ENCODE results near the gene CPD. TPM values are rescaled to one million over a fixed set of nuclear protein-coding genes. Genes with fewer than 3 reads are reported as not detected.

The CPD gene
- polyA plus RNA-seq, 2 of the 4 experiments (the other 2 are of a cell fraction): 22.4 to 83.3 TPM

GRCh38 chr17:30472238-30472890 lies 93.6 kb downstream of the CPD start:
- Histone ChIP-seq H3K4me3 (no peak overlapping the region), H3K9me3 (no peaks in the 10 kb centered on the region), H3K4me2 (no peak overlapping the region), H3K27ac (no peak overlapping the region), H3K4me1 (peaks cover 8% of the 10 kb centered on the region; the same call in 2 of the 3 replicates)
- no peak for DNase-seq (ENCODE audit: low read depth in 1 of 2, low spot score in 1 of 2)
- TF ChIP-seq SREBF2 (IDR thresholded peaks at IDR 0.05) (no peak), GATA3 (IDR thresholded peaks at IDR 0.05; ENCODE audit: borderline replicate concordance) (no peak), MAFK (IDR thresholded peaks at IDR 0.05; ENCODE audit: partially characterized antibody) (peak; percentile 67), CTCF (IDR thresholded peaks at IDR 0.05) (no peak)
- CTCF ChIA-PET: interaction anchor here (1.5 kb wide), 1 partner anchor 11 kb away, joined by 3 read pairs; no protein-coding TSS in a partner anchor
- 67% methylated on average over 10 of the region's 10 CpGs for WGBS (ENCODE audit: missing lambda C conversion rate)
- POLR2A ChIA-PET: no interaction called here
- ATAC-seq: no peak
- no peak for FAIRE-seq

GRCh38 chr17:30475206-30475605 lies 96.5 kb downstream of the CPD start:
- no peak overlapping the region for H3K4me3 ChIP-seq
- TF ChIP-seq, protein P1, sequence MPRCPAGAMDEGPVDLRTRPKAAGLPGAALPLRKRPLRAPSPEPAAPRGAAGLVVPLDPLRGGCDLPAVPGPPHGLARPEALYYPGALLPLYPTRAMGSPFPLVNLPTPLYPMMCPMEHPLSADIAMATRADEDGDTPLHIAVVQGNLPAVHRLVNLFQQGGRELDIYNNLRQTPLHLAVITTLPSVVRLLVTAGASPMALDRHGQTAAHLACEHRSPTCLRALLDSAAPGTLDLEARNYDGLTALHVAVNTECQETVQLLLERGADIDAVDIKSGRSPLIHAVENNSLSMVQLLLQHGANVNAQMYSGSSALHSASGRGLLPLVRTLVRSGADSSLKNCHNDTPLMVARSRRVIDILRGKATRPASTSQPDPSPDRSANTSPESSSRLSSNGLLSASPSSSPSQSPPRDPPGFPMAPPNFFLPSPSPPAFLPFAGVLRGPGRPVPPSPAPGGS (IDR thresholded peaks at IDR 0.05): no peak
- TF ChIP-seq, protein P2, sequence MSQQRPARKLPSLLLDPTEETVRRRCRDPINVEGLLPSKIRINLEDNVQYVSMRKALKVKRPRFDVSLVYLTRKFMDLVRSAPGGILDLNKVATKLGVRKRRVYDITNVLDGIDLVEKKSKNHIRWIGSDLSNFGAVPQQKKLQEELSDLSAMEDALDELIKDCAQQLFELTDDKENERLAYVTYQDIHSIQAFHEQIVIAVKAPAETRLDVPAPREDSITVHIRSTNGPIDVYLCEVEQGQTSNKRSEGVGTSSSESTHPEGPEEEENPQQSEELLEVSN (IDR thresholded peaks at IDR 0.05; ENCODE audit: borderline replicate concordance, low read depth): no peak
- TF ChIP-seq TP53 (CRISPR knock-in tag; IDR thresholded peaks at IDR 0.05): no peak
- TF ChIP-seq HMGXB4 (CRISPR knock-in tag; IDR thresholded peaks at IDR 0.05; ENCODE audit: borderline replicate concordance): no peak
- TF ChIP-seq KDM5A (IDR thresholded peaks at IDR 0.05): no peak
- TF ChIP-seq JUN (IDR thresholded peaks at IDR 0.05): no peak
- no peak for TF ChIP-seq HEYL (CRISPR knock-in tag; IDR thresholded peaks at IDR 0.05)
- no peak for TF ChIP-seq HDAC2 (IDR thresholded peaks at IDR 0.05)
- TF ChIP-seq, protein P3, sequence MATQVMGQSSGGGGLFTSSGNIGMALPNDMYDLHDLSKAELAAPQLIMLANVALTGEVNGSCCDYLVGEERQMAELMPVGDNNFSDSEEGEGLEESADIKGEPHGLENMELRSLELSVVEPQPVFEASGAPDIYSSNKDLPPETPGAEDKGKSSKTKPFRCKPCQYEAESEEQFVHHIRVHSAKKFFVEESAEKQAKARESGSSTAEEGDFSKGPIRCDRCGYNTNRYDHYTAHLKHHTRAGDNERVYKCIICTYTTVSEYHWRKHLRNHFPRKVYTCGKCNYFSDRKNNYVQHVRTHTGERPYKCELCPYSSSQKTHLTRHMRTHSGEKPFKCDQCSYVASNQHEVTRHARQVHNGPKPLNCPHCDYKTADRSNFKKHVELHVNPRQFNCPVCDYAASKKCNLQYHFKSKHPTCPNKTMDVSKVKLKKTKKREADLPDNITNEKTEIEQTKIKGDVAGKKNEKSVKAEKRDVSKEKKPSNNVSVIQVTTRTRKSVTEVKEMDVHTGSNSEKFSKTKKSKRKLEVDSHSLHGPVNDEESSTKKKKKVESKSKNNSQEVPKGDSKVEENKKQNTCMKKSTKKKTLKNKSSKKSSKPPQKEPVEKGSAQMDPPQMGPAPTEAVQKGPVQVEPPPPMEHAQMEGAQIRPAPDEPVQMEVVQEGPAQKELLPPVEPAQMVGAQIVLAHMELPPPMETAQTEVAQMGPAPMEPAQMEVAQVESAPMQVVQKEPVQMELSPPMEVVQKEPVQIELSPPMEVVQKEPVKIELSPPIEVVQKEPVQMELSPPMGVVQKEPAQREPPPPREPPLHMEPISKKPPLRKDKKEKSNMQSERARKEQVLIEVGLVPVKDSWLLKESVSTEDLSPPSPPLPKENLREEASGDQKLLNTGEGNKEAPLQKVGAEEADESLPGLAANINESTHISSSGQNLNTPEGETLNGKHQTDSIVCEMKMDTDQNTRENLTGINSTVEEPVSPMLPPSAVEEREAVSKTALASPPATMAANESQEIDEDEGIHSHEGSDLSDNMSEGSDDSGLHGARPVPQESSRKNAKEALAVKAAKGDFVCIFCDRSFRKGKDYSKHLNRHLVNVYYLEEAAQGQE (IDR thresholded peaks at IDR 0.05): no peak
- TF ChIP-seq ATOH8 (CRISPR knock-in tag; IDR thresholded peaks at IDR 0.05; ENCODE audit: low read depth): no peak
- TF ChIP-seq PHF8 (IDR thresholded peaks at IDR 0.05; ENCODE audit: borderline replicate concordance, low read depth): no peak
- TF ChIP-seq GATA3 (IDR thresholded peaks at IDR 0.05; ENCODE audit: borderline replicate concordance): no peak
- TF ChIP-seq NR3C1 (IDR thresholded peaks at IDR 0.05): no peak
- H3K4me2 ChIP-seq: no peak overlapping the region
- 95% methylated on average over 2 of the region's 2 CpGs for WGBS (ENCODE audit: missing lambda C conversion rate)
- H3K4me1 ChIP-seq: peaks cover 14% of the 10 kb centered on the region; the same call in 2 of the 3 replicates
- no peak overlapping the region for H3K27ac ChIP-seq
- FAIRE-seq: no peak
- ATAC-seq: no peak
- H3K9me3 ChIP-seq: no peaks in the 10 kb centered on the region
- no peak for DNase-seq (ENCODE audit: low read depth in 1 of 2, low spot score in 1 of 2)
- POLR2A ChIA-PET: no interaction called here
- CTCF ChIA-PET: interaction anchor here (0.7 to 3.5 kb wide), 4 partner anchors 8 to 38 kb away, joined by 3 to 37 read pairs (median 5); no protein-coding TSS in a partner anchor
